ENCODE measurements around the gene RAET1E.
"Not testable (repeated sequence)": the region's sequence is repeated elsewhere in the genome, so short reads cannot be mapped to it uniquely, and the experiment has no call there.

Gene RAET1E

DNA sequence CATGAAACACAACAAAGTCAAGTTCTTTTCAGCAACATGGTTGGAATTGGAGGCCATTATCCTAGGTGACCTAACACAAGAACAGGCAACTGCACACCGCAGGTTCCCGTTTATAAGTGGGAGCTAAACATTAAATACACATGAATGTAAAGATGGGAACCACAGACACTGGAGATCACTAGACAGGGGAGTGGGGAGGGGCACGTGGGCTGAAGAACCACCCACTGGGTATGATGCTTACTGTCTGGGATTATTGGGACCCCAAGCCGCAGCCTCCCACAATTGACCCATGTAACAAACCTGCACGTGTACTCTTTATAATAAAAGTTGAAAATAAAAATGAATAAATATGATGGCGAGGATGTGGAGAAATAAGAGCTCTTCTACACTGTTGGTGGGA lies 33.6 kb upstream of the RAET1E start:
- no peak for DNase-seq
- intact Hi-C loops (cut with DNase I): no loop called here

DNA sequence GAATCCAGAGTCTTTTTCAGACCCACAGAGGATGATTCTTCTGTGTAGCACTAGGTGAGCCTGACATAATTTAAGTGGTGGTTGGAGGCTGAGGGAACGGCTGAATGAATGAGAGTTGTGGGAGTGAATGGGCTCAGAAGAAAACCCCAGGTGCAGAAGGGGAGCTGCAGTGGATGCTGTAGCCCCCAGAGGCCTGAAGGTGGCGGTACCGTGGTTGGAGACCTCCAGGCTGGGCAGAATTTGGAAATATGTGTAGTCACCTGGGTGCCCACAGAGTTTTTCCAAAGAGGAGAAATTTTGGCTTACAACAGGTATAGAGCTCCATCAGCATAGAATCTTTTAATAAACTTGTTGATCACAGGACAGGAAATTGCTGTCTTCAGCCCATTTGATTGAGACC lies 31.5 kb upstream of the RAET1E start:
- intact Hi-C loops (cut with DNase I): loop anchor here (5.0 kb wide), 1 partner anchor 207 kb away; no protein-coding TSS in a partner anchor
- DNase-seq: no peak

DNA sequence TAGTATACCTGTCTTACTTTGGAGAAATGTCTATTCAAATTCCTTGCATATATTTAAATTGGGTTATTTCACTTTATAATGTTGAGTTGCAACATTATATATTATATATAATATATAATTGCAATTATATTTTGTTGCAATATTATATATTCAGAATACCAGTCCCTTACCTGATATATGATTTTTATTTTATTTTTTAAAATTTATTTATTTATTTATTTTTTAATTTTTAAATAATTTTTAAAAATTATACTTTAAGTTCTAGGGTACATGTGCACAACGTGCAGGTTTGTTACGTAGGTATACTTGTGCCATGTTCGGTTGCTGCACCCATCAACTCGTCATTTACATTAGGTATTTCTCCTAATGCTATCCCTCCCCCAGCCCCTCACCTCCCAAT lies 29.1 kb upstream of the RAET1E start:
- not testable (repeated sequence) for DNase-seq
- intact Hi-C loops (cut with DNase I): loop anchor here (5.0 kb wide), 1 partner anchor 205 kb away; no protein-coding TSS in a partner anchor

DNA sequence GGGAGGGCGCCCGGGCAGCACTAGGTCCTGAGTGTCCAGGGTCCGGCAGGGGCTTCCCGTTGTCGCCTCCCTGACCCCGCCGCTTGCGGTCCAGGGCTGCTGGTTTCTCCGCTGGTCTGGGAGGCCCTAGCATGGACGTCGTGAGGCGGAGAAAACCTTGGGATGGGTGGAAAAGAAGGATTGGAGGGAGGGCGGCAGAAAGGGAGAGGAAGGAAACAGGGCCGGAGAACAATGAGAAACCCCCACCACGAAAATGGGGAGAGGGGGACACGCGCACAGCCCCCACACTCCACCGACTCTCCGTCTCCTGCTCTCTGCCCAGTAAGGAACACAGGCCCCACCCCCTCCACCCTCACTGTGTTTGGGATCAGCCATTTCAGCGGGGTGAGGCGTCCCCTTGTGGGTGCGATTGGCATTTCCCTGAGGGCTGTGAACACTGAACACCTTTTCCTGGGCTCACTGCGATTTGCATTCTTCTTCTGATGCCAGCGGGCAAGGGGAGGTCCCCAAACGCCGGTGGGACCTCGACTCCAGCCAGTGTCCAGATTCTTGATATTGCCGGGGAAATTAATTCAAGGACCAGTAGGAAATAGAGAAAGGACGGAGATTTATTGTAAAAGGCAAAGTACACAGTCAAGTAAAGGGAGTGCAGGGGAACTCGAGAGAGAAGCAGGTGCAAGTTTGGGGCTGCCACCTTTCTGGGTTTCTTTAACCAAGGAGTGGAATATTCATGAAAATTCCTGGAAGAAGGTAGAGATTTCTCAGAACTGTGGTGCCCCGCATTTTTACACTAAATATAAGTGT lies 28.3 kb upstream of the RAET1E start:
- DNase-seq: peak; percentile 62 to 96 (median 78)
- intact Hi-C loops (cut with DNase I): loop anchor here (1.0 to 5.0 kb wide), 2 partner anchors 92 to 204 kb away; no protein-coding TSS in a partner anchor

DNA sequence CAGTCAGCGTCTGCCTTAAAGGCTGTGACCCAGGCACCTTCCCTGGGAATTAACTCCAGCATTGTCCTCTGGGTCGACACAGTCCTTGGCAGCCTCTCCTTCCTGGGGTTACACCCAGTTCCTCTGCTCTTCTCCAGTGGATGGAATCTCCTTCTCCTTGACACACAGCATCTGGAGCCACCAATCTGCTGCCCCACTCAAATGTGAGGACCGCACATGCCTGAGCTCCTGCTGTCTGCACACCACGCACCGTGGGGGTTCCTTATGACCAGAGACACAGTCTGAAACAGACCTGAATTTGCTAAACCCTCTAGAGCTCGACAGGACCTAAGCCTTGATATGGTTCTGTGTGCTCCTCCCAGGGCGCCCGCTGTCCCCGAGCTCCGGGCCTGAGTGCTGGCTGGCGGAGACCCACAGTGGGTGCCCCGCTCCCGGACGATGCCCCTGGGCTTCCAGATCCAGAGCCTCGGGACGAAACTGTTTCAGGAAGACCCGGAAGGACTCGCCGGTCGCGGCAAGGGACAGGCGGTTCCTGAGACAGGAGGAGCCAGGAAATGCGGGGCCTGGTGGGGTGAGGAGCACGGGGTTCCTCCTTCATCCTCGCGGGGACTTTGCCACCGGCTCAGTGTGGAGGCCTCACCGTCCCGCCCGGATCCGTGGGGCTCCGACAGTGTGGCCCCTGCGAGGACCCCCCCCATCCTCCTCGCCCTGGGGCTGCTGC lies 27.5 kb upstream of the RAET1E start:
- peak in 3 of 10 donors; percentile 74 to 90 (median 86) for DNase-seq
- intact Hi-C loops (cut with DNase I): loop anchor here (5.0 kb wide), 1 partner anchor 203 kb away; no protein-coding TSS in a partner anchor

DNA sequence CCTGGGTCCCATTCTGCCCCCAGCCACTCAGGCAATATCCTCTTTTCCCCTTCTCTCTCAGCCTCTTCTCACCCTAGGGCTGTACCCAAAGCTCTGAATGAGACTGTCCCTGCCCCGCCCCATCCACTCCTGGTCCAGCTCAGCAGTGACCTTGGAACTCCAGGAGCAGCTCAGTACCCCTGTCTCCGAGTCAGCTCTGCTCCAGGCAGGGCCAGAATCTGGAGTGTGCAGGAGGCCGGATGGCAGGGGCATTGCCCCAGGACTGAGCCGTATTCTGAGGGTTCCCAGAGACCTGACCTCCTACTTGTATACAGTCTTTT lies 27.0 kb upstream of the RAET1E start:
- no peak for DNase-seq
- intact Hi-C loops (cut with DNase I): loop anchor here (5.0 kb wide), 2 partner anchors 203 to 358 kb away; partner anchors contain the start of gene GINM1

DNA sequence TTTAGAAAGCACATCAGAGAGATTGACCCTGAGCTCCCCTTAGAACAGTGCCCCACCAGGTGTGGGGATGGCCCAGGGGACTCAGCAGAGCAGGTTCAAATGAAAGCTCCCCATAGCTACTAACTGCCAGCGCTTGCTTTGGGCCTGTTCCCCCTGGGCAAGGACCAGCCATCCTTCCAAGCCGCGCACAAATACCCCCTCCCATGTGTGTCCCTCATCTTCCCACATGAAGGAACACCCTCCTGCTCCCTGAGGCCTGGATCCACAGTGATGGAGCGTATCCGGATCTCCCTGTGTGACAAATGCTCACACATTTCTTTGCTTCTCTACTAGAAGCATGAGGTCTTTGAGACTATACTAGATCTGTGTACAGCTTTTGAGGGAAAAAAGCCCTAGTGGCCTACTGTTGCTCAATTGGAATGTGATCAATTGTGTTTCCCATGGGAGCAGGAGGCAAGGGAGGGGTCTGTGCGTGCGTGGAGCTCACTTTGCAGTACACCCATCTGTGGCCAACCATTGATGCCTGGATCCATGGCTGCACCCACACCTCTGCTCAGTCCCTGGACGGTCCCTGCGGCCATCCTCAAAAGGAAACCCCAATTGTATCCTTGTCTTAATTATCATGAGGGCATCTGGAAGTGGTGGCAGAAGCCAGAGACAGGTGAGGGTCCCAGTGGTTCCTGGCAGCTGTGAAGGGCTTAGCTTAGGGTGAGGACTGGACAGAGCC lies 26.5 kb upstream of the RAET1E start:
- DNase-seq: no peak
- intact Hi-C loops (cut with DNase I): loop anchor here (5.0 kb wide), 1 partner anchor 357 kb away; the partner anchor contains the start of gene GINM1

DNA sequence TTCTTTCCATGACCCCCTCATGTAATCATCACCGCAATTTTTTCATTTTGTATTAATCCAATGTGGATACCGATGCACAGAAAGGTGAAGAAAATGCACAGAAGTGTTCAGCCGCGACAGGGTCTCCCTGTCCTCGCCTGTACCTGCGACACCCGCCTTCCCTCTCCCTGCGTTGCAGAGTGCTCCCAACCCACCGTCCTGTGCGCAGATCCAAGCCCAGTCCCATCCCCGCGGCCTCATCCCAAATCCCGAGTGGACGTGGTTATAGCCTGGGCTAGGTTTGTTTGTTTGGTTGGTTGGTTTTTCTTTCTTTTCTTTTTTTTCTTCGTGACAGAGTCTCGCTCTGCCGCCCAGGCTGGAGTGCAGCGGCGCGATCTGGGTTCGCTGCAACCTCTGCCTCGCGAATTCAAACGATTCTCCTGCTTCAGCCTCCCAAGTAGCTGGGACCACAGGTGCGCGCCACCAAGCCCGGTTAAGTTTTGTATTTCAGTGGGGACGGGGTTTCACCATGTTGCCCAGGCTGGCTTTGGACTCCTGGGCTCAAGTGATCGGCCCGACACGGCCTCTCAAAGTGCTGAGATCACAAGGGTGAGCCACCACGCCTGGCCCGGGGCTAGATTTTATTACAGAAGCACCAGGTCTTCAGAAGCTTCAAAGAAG lies 25.5 kb upstream of the RAET1E start:
- intact Hi-C loops (cut with DNase I): loop anchor here (2.0 to 5.0 kb wide), 2 partner anchors 59 to 356 kb away; partner anchors contain the start of genes GINM1 and LRP11
- peak in 1 of 10 donors; percentile 75 for DNase-seq

DNA sequence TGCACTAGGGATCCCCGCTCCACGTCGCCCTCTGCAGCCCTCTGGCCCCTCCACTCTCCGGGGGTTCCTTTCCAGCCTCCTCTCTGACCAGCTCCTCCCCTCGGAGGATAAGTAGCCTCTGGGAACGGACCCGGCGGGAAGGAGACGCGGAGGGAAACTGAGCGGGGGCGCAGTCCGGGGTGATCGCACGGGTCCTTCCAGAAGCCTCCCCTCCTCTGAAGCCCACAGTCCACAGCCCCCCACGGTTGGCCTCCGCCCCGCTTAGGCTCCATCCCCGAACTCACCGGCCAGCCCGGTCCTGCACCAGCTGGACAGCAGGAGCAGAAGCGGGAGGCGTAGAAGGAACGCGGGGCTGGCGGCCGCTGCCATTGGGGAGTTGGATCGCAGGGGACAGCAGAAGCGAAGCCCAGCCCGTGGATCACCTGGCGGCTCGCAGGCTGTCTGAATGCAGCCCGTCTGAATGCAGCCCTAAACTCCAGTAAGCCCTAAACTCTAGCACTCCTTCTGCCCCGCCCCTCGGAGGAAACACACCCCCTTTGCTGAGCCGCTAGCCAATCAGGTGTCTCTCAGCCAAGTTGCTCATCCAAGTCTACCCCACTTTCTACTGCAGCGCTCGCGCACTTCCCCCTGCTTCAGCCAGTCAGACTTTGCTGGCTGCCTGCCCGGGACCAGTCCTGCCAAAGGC lies 24.9 kb upstream of the RAET1E start, which contains the start of gene RAET1G:
Gene RAET1G, minus strand, starts transcription at position 480 of the 685 bp plus-strand sequence. Its CDS starts 111 bp downstream, at position 369.
- intact Hi-C loops (cut with DNase I): loop anchor here (2.0 to 5.0 kb wide), 2 partner anchors 58 to 355 kb away; partner anchors contain the start of genes GINM1 and LRP11

DNA sequence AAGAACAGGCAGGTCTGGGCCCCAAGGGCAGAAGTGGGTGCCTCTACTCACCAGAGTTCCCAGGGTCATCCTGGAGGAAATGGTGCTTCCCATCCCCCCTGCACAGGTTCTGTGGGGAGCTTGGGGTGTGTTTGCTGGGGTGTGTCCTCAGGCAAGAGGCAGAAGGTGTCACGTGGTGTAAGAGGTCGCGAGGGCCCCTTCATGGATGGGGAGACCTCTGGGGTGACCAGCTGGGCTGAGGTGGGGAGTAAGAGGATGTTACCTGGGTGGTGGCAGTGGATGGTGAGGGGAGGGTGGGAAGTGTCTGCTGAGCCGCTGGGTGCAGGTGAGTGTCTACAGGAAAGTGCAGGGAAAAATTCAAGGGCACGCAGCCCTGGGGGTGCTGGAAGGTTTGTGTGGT lies 24.2 kb upstream of the RAET1E start:
- DNase-seq: not testable (repeated sequence)
- intact Hi-C loops (cut with DNase I): loop anchor here (2.0 to 5.0 kb wide), 2 partner anchors 57 to 355 kb away; partner anchors contain the start of genes GINM1 and LRP11

More for the DNA sequence above, 24.9 kb upstream of the RAET1E start, which contains the start of gene RAET1G:
- DNase-seq: peak; percentile 58 to 96 (median 74)

DNA sequence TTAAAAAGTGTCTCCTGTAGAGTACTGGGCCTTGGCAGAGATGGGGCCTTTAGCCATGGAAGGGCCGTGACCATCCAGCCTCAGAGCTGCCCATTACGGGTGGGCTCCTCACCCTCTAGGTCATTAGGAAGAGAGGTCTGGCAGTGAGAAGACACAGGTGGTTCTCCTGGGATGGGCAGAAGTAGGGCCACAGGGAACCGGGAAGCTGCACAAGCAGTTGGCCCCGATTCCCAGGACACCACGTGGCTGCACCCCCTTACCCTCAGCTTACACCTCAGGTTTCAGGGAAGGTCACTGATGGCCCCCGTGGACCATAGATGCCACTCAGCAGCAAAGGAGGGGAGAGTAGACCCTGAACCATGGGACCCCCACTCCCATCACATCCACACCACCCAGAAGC lies 23.4 kb upstream of the RAET1E start:
- no peak for DNase-seq
- intact Hi-C loops (cut with DNase I): loop anchor here (5.0 kb wide), 1 partner anchor 354 kb away; the partner anchor contains the start of gene GINM1

DNA sequence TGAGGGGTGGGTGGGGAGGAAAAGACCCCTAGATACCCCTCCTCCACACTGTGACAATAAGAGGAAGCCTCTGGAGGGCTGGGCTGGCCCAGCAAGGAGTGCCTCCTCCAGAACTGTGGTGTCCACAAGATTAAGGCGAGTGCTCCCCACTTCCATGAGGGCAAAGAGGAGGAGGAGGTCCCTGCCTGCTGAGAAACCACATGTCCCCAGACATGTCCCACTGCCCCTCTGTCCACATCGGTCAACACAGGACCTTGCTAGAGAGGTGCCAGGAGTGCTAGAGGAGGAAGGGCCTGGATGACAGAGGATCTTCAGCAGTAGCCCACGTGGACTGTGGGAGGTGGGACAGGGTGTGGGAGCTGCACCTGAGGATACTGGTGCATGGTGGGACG lies 21.9 kb upstream of the RAET1E start:
- intact Hi-C loops (cut with DNase I): loop anchor here (5.0 kb wide), 1 partner anchor 353 kb away; the partner anchor contains the start of gene GINM1

DNA sequence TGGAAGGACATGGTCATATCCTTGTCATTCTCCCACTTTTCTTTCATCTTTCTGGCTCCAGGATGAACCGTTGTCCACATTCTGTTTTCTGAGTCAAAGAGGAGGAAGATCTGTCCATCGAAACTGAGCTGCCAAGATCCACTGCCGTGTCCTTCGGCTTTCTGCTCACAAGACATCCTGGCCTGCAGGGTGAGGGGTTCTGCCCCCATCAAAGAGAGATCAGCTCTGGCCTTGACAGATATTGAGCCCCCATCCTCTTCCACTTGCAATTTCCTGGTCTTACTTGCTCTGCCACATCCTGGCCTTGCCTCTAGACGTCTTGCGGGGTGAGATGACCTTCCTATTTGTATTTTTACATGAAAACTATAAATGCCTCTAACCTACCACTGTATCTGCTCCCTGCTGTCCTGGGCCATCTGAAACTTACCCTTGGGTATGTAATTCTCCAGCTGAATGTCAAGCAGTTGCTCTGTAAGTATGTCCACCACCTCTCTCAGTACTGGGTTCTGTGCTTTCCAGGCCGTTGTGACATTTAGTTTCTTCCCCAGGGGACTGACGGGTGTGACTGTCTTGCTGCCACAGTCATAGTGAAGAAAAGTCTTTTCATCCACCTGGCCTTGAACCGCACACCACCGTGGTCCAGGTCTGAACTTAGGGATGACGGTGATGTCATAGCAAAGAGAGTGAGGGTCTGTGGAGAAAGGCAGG lies 21.4 kb upstream of the RAET1E start:
- intact Hi-C loops (cut with DNase I); DNase-seq: not testable (repeated sequence)

More for the DNA sequence above, 21.9 kb upstream of the RAET1E start:
- no peak for DNase-seq

DNA sequence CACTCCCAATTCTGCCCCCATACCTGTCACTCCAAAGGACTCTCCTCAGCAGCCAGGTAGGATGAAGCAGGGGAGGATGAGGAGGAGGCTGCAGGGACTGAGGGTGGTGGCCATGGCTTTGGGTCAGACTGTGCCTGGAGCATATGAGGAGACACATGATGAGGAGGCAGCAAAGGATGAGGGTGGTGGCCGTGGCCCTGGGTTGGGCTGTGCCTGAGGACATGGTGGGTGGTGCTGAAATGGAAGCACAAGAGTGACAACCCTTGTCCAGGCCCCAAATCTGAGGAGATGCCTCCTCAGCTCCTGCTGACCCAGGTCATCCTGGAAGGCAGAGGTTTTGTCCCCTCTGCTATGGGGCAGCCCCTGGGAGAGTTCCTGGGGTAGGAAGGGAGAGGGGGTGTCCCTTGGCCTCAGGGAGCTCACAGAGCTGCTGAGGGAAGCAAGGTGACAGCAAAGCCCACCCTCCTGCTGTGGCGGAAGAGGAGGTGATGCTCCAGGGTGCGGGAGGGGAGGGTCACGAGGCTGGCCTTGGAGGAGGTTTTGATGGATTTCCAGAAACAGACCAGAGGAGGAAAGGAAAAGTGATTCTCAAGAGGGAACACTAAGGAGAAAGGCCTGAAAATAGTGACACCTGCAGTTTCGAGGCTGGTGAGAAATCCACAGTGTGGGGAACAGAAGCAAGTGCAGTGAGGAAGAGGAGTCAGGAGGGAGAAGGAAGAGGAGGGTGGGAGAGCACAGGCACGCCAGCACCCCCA lies 20.4 kb upstream of the RAET1E start:
- DNase-seq: no peak
- intact Hi-C loops (cut with DNase I): no loop called here

DNA sequence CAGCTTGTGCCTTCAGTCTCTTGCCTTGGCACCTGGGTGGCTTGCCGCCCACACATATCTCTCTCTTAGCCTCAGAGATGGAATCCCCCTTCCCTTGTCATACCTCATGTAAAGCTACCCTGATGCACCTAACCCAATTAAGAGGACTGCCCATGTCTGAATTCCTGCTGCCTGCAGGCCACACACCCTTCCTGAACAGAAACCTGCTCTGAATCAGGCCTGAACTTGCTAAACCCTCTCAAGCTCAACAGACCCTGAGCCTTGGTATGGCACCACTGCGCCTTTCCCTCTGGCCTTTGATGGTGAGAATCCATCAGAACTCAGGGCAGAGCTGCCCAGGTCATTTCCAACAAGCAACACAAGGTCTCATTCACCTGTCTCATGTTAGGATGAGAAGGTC lies 19.8 kb upstream of the RAET1E start:
- DNase-seq: no peak
- intact Hi-C loops (cut with DNase I): no loop called here

DNA sequence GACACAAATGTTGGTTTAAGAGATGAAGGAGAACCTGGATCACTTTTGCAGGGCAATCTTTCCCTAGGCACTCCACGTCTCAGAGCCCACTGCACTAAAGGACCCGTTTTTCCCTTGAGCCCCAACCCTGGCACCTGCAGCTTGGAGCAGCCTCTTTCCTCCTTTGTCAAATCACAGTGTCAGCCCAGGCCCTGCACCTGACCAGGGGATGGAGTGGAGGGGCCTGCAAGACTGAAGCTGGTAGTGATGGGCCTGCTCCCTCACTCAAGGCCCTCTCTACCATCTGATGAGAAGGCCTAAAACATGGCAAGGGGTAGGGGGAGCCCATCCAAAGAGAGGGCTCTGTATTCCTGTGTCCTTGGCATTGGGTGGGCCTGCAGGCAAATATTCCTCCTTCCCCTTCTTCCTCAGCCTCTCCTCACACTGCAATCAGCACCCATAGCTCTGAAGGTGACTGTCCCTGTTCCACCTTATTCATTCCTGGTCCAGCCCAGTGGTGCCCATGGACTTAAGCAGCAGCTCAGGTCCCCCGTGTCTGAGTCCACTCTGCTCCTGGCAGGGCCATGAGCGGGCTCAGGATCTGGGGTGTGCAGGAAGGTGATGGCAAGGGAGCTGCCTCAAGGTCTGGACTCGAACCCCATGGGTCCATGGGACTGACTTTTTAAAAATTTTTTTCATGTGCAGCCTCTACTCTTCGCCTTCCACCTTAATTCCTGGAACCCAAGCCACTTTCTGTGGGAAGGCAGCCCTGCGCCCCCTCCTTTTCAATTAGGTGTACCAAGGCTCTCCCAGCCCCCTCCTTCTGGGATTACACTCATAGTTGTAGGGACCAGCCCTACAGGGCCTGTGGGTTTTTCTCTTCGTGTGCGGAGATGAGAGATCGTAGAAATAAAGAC lies 18.3 kb upstream of the RAET1E start:
- intact Hi-C loops (cut with DNase I): no loop called here
- no peak for DNase-seq
